Amniotic stem cell (primary cell): ENCODE data around the gene TMEM220.

ENCODE experiments used
- DNase-seq: peaks from one replicate; lab custom pipeline; 2025; lab: John Stamatoyannopoulos, UW

The TMEM220 gene

DNA sequence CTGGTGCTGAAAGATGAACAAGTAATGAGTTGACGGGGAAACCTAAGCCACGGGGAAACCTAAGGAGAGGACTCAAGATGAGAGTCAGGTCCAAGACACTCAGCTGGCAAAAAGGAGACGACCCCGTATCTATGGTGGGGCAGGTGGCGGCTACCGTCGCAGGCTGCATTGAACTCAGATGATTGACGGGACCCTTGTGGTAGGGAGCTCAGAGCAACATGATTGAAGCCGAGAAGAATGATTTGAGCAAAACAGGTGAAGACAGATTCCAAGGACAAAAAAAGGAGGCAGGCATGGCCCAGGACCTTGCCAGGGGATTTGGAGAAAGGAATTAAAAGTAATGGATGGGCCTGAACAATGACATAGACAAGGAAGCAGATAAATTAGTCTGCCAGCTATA, 65.3 kb downstream of the TMEM220 start:
- no peak for DNase-seq
